NCI-H69 (cell line): ENCODE results near the gene TFDP1.

Source experiments
- DNase-seq: peaks from one replicate; lab custom pipeline; 2025; lab: John Stamatoyannopoulos, UW

TFDP1 gene

GRCh38 chr13:113634279-113635047 is 49.9 kb downstream of the TFDP1 start:
- DNase-seq, result no peak

- DNase-seq, result no peak
These were observed 50.5 kb downstream of the TFDP1 start for GRCh38 chr13:113635048-113635420.

GRCh38 chr13:113635709-113636108 is 51.2 kb downstream of the TFDP1 start:
- no peak for DNase-seq

- DNase-seq, result no peak
These were observed 51.9 kb downstream of the TFDP1 start for GRCh38 chr13:113636266-113636963.

GRCh38 chr13:113637262-113638160 is 53.0 kb downstream of the TFDP1 start:
- no peak for DNase-seq

GRCh38 chr13:113638173-113638746 is 53.7 kb downstream of the TFDP1 start:
- no peak for DNase-seq

GRCh38 chr13:113638806-113639205 is 54.3 kb downstream of the TFDP1 start:
- DNase-seq, result no peak

GRCh38 chr13:113639616-113640262 is 55.2 kb downstream of the TFDP1 start:
- no peak for DNase-seq

GRCh38 chr13:113641426-113641825 is 56.9 kb downstream of the TFDP1 start:
- DNase-seq, result no peak

GRCh38 chr13:113642563-113642962 is 58.0 kb downstream of the TFDP1 start:
- DNase-seq, result no peak

GRCh38 chr13:113643593-113643992 is 59.0 kb downstream of the TFDP1 start:
- DNase-seq, result no peak

- no peak for DNase-seq
These were observed 60.2 kb downstream of the TFDP1 start for GRCh38 chr13:113644800-113645199.

GRCh38 chr13:113645329-113645728 is 60.8 kb downstream of the TFDP1 start:
- DNase-seq, result no peak

GRCh38 chr13:113646376-113646775 is 61.8 kb downstream of the TFDP1 start:
- DNase-seq, result peak; percentile 53

GRCh38 chr13:113646921-113647340 is 62.4 kb downstream of the TFDP1 start:
- peak; percentile 36 for DNase-seq

GRCh38 chr13:113647351-113648215 is 63.0 kb downstream of the TFDP1 start:
- DNase-seq, result peak; percentile 96

- DNase-seq, result no peak
These were observed 63.7 kb downstream of the TFDP1 start for GRCh38 chr13:113648216-113648610.

- no peak for DNase-seq
These were observed 64.7 kb downstream of the TFDP1 start for GRCh38 chr13:113649212-113649611.

- no peak for DNase-seq
These were observed 65.7 kb downstream of the TFDP1 start for GRCh38 chr13:113650275-113650674.

- no peak for DNase-seq
These were observed 66.2 kb downstream of the TFDP1 start for GRCh38 chr13:113650731-113651148.
